Measurements from ENCODE around the gene PPP6C.
"Not testable (repeated sequence)": the region's sequence is repeated elsewhere in the genome, so short reads cannot be mapped to it uniquely, and the experiment has no call there.

- not testable (repeated sequence) for TF ChIP-seq POLR2A (IDR thresholded peaks at IDR 0.05; ENCODE audit: low read length); GATA1 (IDR thresholded peaks at IDR 0.05; ENCODE audit: low read depth, low read length)
Observed at GRCh38 chr9:125114503-125114902, 75.1 kb downstream of the PPP6C start.

Measured in erythroblast (primary cell).